AG08395 (cell line): ENCODE data around the gene KRTAP10-11.
"Not testable (repeated sequence)": the region's sequence is repeated elsewhere in the genome, so short reads cannot be mapped to it uniquely, and the experiment has no call there.

ENCODE experiments used
- DNase-seq: peaks from one replicate; pipeline ENCODE4 v3.0.0; 2012; ENCODE audit warnings: mixed read lengths, low spot score

The KRTAP10-11 gene

GRCh38 chr21:44614961-44615391 is 31.2 kb upstream of the KRTAP10-11 start:
- no peak for DNase-seq

DNA sequence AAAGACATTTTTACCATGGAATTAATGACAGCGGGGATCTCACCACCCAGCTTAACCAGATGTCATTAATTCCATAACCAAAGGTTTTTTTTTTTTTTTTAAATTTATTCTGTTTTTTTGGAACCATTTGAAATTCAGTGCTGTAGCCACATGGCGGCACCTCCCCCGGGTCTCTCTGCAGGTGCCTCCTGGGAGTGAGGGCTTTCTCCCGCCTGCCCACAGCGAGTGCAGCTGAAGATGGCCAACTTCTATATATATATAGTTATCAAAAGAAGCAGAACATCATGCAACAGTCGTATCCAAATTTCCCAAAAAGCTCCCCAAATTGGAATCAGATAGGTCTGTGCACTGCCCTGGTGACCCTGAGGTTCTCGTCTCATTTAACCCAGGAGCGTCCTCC is 30.7 kb upstream of the KRTAP10-11 start:
- DNase-seq, result no peak

DNA sequence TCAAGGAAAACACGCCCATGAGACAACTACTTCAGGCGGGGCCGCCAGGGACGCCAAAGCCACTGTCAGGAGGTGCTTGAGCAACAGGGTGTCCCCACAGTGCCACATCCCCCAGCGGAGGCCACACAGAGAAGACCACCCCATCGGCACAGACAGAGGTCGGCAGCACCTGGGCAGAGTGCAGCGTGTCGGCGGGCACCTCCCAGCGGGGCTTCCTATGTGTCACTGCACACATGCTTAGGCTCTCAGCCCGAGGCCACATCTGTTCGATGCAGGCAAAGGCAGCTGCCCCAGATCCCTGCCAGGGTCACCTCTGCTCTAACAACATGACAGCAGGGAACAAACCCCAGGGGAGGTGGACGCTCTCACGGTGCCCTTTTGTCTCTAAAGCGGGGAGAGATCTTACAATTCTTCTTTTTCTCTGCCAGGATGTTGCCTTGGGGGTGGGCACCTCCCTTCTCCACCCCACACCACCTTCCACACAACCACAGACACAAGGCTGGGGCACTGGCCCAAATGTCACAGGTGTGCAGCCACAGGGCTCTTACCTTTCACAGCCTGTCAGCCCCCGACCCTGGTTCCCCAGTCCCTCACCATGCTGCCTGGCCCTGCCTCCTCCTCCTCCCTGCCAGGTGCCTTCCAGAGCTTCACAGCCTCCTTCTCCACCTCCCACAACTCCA is 30.2 kb upstream of the KRTAP10-11 start:
- DNase-seq, result no peak

DNA sequence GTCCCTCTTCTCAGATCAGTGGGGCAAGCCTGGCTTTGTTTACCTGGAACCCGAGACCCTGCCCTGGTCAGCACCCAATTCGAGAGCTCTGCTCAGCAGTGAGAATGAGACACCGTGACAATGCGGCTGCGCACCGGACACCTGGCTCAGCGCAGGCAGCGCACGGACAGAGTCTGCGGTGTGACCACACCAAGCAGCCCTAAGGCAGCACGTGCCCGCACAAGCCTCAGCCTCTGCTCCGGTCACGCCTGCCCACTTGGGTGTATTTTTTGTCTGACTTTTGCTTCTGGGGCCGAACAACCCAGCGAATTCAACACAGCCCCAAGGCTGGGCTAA is 29.7 kb upstream of the KRTAP10-11 start:
- no peak for DNase-seq

DNA sequence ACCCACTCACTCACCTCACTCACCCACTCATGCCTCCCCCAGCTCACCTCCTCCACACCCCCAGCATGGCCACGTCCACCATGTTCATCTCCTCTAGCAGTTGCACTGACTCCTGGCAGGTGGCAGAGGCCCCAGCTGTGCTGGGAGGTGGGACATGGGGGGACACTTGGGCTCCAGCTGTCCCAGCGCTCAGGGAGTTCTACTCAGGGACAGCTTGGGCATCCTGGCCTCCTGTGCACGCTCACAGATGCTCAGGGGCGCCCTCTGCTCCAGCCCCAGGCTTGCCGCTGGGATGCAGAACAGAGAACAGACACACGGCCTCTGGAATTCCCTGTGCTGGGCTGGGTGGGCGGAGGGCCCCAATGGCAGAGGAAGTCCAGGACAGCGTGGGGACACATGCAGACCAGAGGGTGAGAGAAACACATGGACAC is 29.1 kb upstream of the KRTAP10-11 start:
- no peak for DNase-seq

GRCh38 chr21:44618504-44618903 is 27.7 kb upstream of the KRTAP10-11 start:
- DNase-seq, result no peak

- no peak for DNase-seq
Measured at GRCh38 chr21:44618909-44619308, 27.3 kb upstream of the KRTAP10-11 start.

- no peak for DNase-seq
Measured at GRCh38 chr21:44619886-44620285, 26.3 kb upstream of the KRTAP10-11 start.

DNA sequence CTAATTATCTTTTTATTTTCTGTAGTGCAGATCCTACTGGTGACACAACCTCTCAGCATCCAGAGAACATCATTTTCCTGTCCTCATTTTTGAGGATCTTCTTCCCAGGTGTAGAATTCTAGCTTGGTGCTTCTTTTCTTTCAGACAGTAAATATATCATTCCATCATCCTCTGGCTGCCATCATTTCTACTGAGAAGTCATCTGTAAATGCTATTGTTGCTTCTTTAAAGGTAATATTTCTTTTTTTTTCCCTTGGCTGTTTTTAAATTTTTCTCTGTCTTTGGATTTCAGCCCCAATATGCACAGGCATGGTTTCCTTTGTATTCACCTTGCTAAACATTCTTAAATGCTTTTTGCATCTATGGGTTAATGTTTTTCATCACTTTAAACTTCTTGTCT is 22.6 kb upstream of the KRTAP10-11 start:
- no peak for DNase-seq

DNA sequence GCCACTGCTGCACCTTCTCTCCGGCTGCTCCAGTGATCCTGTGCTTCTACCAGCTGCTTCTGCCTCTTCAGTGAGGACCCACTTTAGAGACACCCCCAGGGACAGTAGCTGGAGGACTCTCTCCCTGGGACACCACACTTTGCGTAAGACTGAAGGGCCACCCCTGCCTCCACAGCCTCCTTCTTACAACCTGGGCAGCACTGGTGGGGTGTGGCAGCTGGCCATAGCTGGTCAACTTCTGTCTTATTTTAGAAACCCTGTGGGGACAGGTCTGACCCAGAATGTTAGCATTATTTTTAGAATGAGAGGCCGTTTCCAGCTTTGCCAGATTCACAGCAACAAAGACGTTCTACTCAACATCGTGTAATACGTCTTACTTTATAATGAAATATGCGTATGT is 20.5 kb upstream of the KRTAP10-11 start:
- DNase-seq, result no peak

GRCh38 chr21:44626262-44626661 is 20.0 kb upstream of the KRTAP10-11 start:
- no peak for DNase-seq

- DNase-seq, result no peak
Measured at GRCh38 chr21:44626673-44627143, 19.5 kb upstream of the KRTAP10-11 start, which contains the start of gene KRTAP10-9. TSS of gene KRTAP10-9 (plus strand) at chr21:44627093. CDS start at chr21:44627172, 79 bp downstream.

- DNase-seq, result not testable (repeated sequence)
Measured at GRCh38 chr21:44627181-44627822, 18.9 kb upstream of the KRTAP10-11 start.

DNA sequence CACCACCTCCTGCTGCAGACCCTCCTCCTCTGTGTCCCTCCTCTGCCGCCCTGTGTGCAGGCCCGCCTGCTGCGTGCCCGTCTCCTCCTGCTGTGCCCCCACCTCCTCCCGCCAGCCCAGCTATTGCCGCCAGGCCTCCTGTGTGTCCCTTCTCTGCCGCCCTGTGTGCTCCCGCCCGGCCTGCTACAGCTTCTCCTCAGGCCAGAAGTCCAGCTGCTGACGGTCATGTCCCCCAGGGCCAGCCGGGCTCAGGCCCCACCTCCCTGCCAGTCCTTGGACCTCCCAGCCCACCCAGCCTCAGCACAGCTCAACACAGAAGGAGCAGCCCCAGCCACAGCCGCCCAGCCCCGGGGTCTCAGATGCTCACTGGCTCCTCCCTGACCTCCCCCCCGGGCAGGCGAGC is 18.4 kb upstream of the KRTAP10-11 start:
- DNase-seq, result not testable (repeated sequence)

DNA sequence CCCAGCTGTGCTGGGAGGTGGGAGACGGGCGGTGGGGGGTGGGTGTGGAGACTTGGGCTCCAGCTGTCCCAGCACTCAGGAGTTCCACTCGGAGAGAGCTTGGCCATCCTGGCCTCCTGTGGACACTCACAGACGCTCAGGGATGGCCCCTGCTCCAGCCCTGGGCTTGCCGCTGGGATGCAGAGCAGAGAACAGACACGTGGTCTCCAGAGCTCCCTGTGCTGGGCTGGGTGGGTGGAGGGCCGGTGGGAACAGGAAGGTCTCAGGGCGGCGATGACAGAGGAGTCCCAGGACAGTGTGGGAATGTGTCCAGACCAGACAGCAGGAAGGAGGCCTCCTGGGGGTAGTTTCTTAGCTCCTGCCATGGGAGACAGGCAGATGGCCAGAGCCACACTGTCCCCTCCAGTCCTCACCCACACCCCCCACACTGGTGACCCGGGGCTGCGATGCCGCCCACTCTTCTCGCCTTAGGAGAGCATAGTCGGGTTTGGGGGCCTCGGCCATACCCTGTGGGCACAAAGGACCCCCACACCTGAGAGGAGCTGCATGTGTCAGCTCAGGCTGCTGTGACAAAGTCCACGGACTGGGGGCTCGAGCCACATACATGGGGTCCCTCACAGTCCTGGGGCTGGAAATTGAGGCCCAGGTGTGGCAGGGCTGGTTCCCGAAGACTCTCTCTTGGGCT is 17.4 kb upstream of the KRTAP10-11 start:
- DNase-seq, result no peak

DNA sequence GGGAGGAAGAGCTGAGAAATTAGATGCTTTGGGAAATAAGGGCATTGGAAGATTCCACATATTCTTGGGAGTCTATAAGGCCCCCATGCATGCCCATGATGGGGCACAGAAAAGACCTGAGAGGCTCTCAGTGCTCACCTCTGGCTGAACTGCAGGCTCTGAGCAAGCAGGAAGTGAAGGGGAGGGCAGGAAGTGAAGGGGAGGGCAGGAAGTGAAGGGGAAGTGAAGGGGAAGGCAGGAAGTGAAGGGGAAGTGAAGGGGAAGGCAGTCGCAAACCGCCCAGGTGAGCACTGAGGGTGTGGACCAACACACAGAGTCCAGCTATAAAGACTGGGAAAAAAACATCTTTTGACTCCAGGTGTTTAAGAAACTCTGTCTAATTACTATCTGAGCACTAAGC is 15.8 kb upstream of the KRTAP10-11 start:
- DNase-seq, result no peak

DNA sequence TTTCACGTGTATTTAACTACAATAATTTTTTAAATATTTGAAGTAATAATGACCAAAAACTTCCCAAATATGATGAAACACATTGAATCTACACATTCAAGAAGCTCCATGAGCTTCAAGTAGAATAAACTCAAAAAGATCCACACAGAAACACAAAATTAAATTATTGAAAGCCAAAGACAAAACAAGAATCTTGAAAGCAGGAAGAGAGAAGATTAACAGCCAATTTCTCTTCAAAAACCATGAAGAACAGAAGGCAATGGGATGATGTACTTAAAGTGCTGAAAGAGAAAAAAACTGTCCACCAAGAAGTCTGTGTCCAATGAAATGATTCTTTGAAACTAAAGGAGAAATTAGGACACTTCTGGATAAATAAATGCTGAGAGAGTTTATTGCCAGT is 14.1 kb upstream of the KRTAP10-11 start:
- DNase-seq, result no peak

- no peak for DNase-seq
Measured at GRCh38 chr21:44636209-44637017, 9.8 kb upstream of the KRTAP10-11 start.

DNA sequence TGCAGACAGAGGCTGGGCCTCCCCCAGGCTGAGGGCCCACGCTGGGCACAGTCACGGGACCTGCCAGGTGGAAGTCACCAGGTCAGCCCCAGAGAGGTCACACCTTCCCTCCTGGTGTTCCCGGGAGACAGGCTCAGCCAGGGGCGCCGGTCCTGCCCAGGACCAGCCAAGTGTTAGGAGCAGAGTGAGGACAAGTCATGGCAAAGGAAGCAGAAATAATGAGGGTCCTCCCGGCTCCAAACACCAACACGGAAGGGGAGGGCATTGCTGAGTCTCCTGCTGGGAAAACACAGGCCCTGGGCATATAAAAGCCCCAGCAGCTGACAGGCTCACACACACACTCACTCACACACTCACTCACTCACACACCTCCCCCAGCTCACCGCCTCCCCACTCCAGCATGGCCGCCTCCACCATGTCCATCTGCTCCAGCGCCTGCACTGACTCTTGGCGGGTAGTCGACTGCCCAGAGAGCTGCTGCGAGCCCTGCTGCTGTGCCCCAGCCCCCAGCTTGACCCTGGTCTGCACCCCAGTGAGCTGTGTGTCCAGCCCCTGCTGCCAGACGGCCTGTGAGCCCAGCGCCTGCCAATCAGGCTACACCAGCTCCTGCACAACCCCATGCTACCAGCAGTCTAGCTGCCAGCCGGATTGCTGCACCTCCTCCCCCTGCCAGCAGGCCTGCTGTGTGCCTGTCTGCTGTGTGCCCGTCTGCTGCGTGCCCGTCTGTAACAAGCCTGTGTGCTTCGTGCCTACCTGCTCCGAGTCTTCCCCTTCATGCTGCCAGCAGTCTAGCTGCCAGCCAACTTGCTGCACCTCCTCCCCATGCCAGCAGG is 9.0 kb upstream of the KRTAP10-11 start, which contains the start of gene KRTAP10-10:
TSS of gene KRTAP10-10 (plus strand) at position 339 of the 833 bp plus-strand sequence. CDS start at position 401, 62 bp downstream.
- no peak for DNase-seq

DNA sequence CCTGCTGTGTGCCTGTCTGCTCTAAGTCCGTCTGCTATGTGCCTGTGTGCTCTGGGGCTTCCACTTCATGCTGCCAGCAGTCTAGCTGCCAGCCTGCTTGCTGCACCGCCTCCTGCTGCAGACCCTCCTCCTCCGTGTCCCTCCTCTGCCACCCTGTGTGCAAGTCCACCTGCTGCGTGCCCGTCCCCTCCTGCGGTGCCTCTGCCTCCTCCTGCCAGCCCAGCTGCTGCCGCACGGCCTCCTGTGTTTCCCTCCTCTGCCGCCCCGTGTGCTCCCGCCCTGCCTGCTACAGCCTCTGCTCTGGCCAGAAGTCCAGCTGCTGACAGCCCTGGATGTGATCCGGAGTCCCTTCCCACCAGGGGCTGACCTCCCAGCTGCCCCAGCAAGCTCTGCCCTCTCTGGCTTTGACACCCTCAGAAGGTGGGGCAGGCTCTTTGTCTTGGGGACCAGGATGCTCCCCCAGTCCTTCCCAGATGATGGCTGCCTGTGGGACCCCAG is 8.3 kb upstream of the KRTAP10-11 start:
- DNase-seq, result not testable (repeated sequence)
